KMS-11 (cell line): Measurements from ENCODE around the gene MTFR1L.

Experiments used
- H2AFZ ChIP-seq: fragments of 200-600 bp; sonication (generic); 2 replicates; pipeline ENCODE4 v1.6.1; 2016; ENCODE audit warnings: antibody characterized with exemption, mixed run types, low read depth
- H3K27ac ChIP-seq: fragments of 200-600 bp; sonication (generic); 2 replicates; pipeline ENCODE4 v1.6.1; 2016; ENCODE audit warnings: mild to moderate bottlenecking, mixed run types
- H3K27me3 ChIP-seq: fragments of 200-600 bp; sonication (generic); 2 replicates; pipeline ENCODE4 v1.6.1; 2017; ENCODE audit warnings: mild to moderate bottlenecking, low read depth, mixed run types, moderate library complexity; ENCODE audit not compliant: insufficient read depth
- H3K36me3 ChIP-seq: fragments of 200-600 bp; sonication (generic); 2 replicates; pipeline ENCODE4 v1.6.1; 2017; ENCODE audit warnings: mild to moderate bottlenecking, mixed run types; ENCODE audit not compliant: insufficient read depth
- H3K4me1 ChIP-seq: fragments of 200-600 bp; sonication (generic); 2 replicates; pipeline ENCODE4 v1.6.1; 2016; ENCODE audit warnings: mild to moderate bottlenecking, low read depth, mixed run types; ENCODE audit not compliant: poor library complexity, severe bottlenecking
- H3K4me2 ChIP-seq: fragments of 200-600 bp; sonication (generic); 2 replicates; pipeline ENCODE4 v1.7.0; 2016; ENCODE audit warnings: mild to moderate bottlenecking, mixed run types
- H3K4me3 ChIP-seq: fragments of 200-600 bp; sonication (generic); IDR thresholded peaks from 2 replicates; pipeline ENCODE4 v1.6.1; 2017; ENCODE audit warnings: low read depth, low read length, mixed read lengths; ENCODE audit not compliant: insufficient read depth
- H3K79me2 ChIP-seq: fragments of 200-600 bp; sonication (generic); 2 replicates; pipeline ENCODE4 v1.6.1; 2016; ENCODE audit warnings: low read depth, mixed run types; ENCODE audit not compliant: insufficient read depth
- H3K9ac ChIP-seq: fragments of 200-600 bp; sonication (generic); 2 replicates; pipeline ENCODE4 v1.6.1; 2016; ENCODE audit warnings: mild to moderate bottlenecking, mixed run types
- H4K20me1 ChIP-seq: fragments of 200-600 bp; sonication (generic); 2 replicates; pipeline ENCODE4 v1.6.1; 2016; ENCODE audit warnings: mild to moderate bottlenecking, mixed run types; ENCODE audit not compliant: insufficient read depth
- TF ChIP-seq, protein P1 (sequence below): fragments of 200-600 bp; sonication (generic); conservative IDR thresholded peaks from 2 replicates; pipeline ENCODE4 v1.6.1; 2017; ENCODE audit warnings: low read depth, mild to moderate bottlenecking, antibody characterized with exemption, low read length, moderate library complexity, mixed read lengths

The MTFR1L gene

DNA sequence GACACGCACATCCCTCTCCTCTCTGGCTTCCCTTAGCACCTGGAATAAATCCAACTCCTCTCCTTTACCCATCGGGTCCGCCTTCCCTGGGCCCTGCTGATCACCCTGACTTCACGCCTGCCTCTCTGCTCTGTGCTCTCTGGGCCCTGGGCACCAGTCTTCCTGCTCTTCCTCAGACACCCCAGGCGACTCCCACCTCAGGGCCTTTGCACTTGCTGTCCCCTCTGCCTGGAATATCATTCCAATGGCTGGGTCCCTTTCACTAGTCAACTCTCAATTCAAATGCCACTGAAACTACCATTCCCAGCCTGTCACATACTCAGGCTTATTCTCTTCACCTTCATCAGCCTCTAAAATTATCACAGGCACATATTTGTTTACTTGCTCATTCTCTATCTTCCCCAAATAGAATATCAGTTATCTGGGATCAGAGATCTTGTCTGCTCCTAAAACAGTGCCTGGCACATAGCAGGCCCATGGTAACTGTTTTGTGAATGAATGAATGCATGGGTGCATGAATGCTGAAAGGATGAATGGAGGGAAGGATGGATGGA, 47.0 kb upstream of the MTFR1L start:
- H3K4me3 ChIP-seq = no peak overlapping the region
- H3K36me3 ChIP-seq = no peaks in the 10 kb centered on the region
- peak overlapping the region; percentile 97 for H3K4me2 ChIP-seq
- H3K9ac ChIP-seq = peak overlapping the region; percentile 9; the same call in 1 of the 2 replicates
- no peaks in the 10 kb centered on the region for H3K27me3 ChIP-seq
- H2AFZ ChIP-seq = no peak overlapping the region
- H3K79me2 ChIP-seq = no peaks in the 10 kb centered on the region
- peaks cover 91% of the 10 kb centered on the region for H3K4me1 ChIP-seq
- no peaks in the 10 kb centered on the region for H4K20me1 ChIP-seq
- TF ChIP-seq, protein P1, sequence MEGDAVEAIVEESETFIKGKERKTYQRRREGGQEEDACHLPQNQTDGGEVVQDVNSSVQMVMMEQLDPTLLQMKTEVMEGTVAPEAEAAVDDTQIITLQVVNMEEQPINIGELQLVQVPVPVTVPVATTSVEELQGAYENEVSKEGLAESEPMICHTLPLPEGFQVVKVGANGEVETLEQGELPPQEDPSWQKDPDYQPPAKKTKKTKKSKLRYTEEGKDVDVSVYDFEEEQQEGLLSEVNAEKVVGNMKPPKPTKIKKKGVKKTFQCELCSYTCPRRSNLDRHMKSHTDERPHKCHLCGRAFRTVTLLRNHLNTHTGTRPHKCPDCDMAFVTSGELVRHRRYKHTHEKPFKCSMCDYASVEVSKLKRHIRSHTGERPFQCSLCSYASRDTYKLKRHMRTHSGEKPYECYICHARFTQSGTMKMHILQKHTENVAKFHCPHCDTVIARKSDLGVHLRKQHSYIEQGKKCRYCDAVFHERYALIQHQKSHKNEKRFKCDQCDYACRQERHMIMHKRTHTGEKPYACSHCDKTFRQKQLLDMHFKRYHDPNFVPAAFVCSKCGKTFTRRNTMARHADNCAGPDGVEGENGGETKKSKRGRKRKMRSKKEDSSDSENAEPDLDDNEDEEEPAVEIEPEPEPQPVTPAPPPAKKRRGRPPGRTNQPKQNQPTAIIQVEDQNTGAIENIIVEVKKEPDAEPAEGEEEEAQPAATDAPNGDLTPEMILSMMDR = no peak
- H3K27ac ChIP-seq = peak overlapping the region; percentile 97

GRCh38 chr1:25773441-25774125, 46.2 kb upstream of the MTFR1L start:
- Histone ChIP-seq H3K9ac (peak overlapping the region; percentile 73), H3K4me2 (peak overlapping the region; percentile 97), H3K4me3 (peak overlapping the region; percentile 31), H4K20me1 (no peaks in the 10 kb centered on the region), H3K79me2 (no peaks in the 10 kb centered on the region), H3K4me1 (peaks cover 94% of the 10 kb centered on the region), H3K36me3 (no peaks in the 10 kb centered on the region), H2AFZ (no peak overlapping the region), H3K27ac (peak overlapping the region; percentile 97), H3K27me3 (no peaks in the 10 kb centered on the region)
- TF ChIP-seq, protein P1 = no peak

GRCh38 chr1:25774206-25774803, 45.4 kb upstream of the MTFR1L start:
- TF ChIP-seq, protein P1 = no peak
- H3K4me1 ChIP-seq = peaks cover 94% of the 10 kb centered on the region
- peak overlapping the region; percentile 31 for H3K4me3 ChIP-seq
- H3K9ac ChIP-seq = peak overlapping the region; percentile 73
- H4K20me1 ChIP-seq = no peaks in the 10 kb centered on the region
- peak overlapping the region; percentile 13; the same call in 1 of the 2 replicates for H2AFZ ChIP-seq
- H3K79me2 ChIP-seq = no peaks in the 10 kb centered on the region
- H3K4me2 ChIP-seq = peak overlapping the region; percentile 97
- peak overlapping the region; percentile 97 for H3K27ac ChIP-seq
- H3K36me3 ChIP-seq = no peaks in the 10 kb centered on the region
- no peaks in the 10 kb centered on the region for H3K27me3 ChIP-seq

- Histone ChIP-seq H3K4me1 (peaks cover 98% of the 10 kb centered on the region), H3K9ac (peak overlapping the region; percentile 73), H3K4me3 (peak overlapping the region; percentile 2), H3K79me2 (no peaks in the 10 kb centered on the region), H3K4me2 (peak overlapping the region; percentile 97), H3K36me3 (no peaks in the 10 kb centered on the region), H3K27me3 (no peaks in the 10 kb centered on the region), H4K20me1 (no peaks in the 10 kb centered on the region), H2AFZ (no peak overlapping the region), H3K27ac (peak overlapping the region; percentile 97)
- TF ChIP-seq, protein P1 = no peak
These were observed 44.6 kb upstream of the MTFR1L start for GRCh38 chr1:25774921-25775771.
